CD8-positive, alpha-beta memory T cell (primary cell): ENCODE results near the gene BUD23. TPM values are rescaled to one million over a fixed set of nuclear protein-coding genes. Genes with fewer than 3 reads are reported as not detected.
"Not testable (repeated sequence)": the region's sequence is repeated elsewhere in the genome, so short reads cannot be mapped to it uniquely, and the experiment has no call there.

Experiments
- CTCF ChIA-PET: fragments of 350-600 bp; sonication (Branson Sonifier 250); formaldehyde crosslinking; loops from one replicate; lab custom pipeline; 2021; ENCODE audit warnings: antibody characterized with exemption; lab: Charles Lee
- POLR2A ChIA-PET: fragments of 350-600 bp; sonication (Branson Sonifier 250); formaldehyde crosslinking; loops from one replicate; lab custom pipeline; 2021; ENCODE audit warnings: antibody characterized with exemption; lab: Charles Lee
- DNase-seq, 5 donors: peaks; one replicate each; pipeline versions ENCODE4 v3.0.0 to v3.0.0-alpha.2; 2020 to 2022; ENCODE audit warnings: mixed read lengths in 1 of 5
- H3K27ac ChIP-seq: one replicate; pipeline ENCODE4 v1.7.0; 2013; ENCODE audit warnings: low read depth, mild to moderate bottlenecking, low read length, moderate library complexity
- H3K27me3 ChIP-seq: 2 replicates; pipeline ENCODE4 v1.7.0; 2013; ENCODE audit warnings: low read length, mild to moderate bottlenecking; ENCODE audit not compliant: insufficient read depth, poor library complexity, severe bottlenecking
- H3K36me3 ChIP-seq: 2 replicates; pipeline ENCODE4 v1.7.0; 2013; ENCODE audit warnings: mild to moderate bottlenecking, low read length, moderate library complexity; ENCODE audit not compliant: insufficient read depth
- H3K4me1 ChIP-seq: 2 replicates; pipeline ENCODE4 v1.7.0; 2013; ENCODE audit warnings: mild to moderate bottlenecking, low read length, moderate library complexity; ENCODE audit not compliant: insufficient read depth
- H3K4me3 ChIP-seq: 2 replicates; pipeline ENCODE4 v1.7.0; 2013; ENCODE audit warnings: mild to moderate bottlenecking, low read length
- H3K9me3 ChIP-seq: 2 replicates; pipeline ENCODE4 v1.7.0; 2013; ENCODE audit warnings: mild to moderate bottlenecking, low read length
- H3K27ac Mint-ChIP-seq, 8 donors: one replicate each; pipeline ENCODE4 v1.8.0; 2020 to 2021; ENCODE audit warnings: mixed read lengths in 8 of 8, mild to moderate bottlenecking in 6 of 8, inconsistent platforms in 3 of 8, moderate library complexity in 3 of 8
- H3K27me3 Mint-ChIP-seq, 2 donors: one replicate each; pipeline ENCODE4 v1.8.0; 2020 to 2021; ENCODE audit warnings: mixed read lengths in 2 of 2, mild to moderate bottlenecking in 1 of 2, moderate library complexity in 1 of 2
- H3K36me3 Mint-ChIP-seq, 3 donors: one replicate each; pipeline ENCODE4 v1.8.0; 2020 to 2021; ENCODE audit warnings: mixed read lengths in 3 of 3, inconsistent platforms in 1 of 3, mild to moderate bottlenecking in 1 of 3
- H3K4me1 Mint-ChIP-seq, 3 donors: one replicate each; pipeline ENCODE4 v1.8.0; 2020 to 2021; ENCODE audit warnings: mixed read lengths in 3 of 3, inconsistent platforms in 1 of 3, mild to moderate bottlenecking in 1 of 3
- H3K4me3 Mint-ChIP-seq, 7 donors: one replicate each; pipeline ENCODE4 v1.8.0; 2020 to 2021; ENCODE audit warnings: mixed read lengths in 7 of 7, mild to moderate bottlenecking in 6 of 7, moderate library complexity in 4 of 7, inconsistent platforms in 2 of 7
- H3K9me3 Mint-ChIP-seq, 5 donors: one replicate each; pipeline ENCODE4 v1.8.0; 2020 to 2022; ENCODE audit warnings: mixed read lengths in 5 of 5, mild to moderate bottlenecking in 3 of 5, moderate library complexity in 2 of 5, inconsistent platforms in 1 of 5
- polyA plus RNA-seq: library from polyadenylated mRNA; unstranded; fragments of 300-500 nt; fragmentation: Illumina TruSeq; gene quantifications from one replicate; pipeline ENCODE4 v1.2.3, GENCODE V29; 2021
- total RNA-seq, 2 experiments: library from RNA; stranded (reverse); gene quantifications; one replicate each; pipeline ENCODE4 v1.2.3, GENCODE V29; 2021

BUD23 gene
- total and polyA plus RNA-seq, 3 experiments from 2014 or later: 102 to 130 (median 113) TPM

GRCh38 chr7:73669858-73670385, 13.5 kb upstream of the BUD23 start:
- peaks cover 6 to 10% of the 10 kb centered on the region in 2 donors for H3K27me3 Mint-ChIP-seq
- no peaks in the 10 kb centered on the region for H3K36me3 ChIP-seq
- DNase-seq: no peak
- H3K9me3 ChIP-seq: no peaks in the 10 kb centered on the region
- H3K36me3 Mint-ChIP-seq: no peaks in the 10 kb centered on the region
- ChIA-PET POLR2A (interaction anchor here (1.0 kb wide), 1 partner anchor 48 kb away, joined by 4 read pairs; no protein-coding TSS in a partner anchor), CTCF (interaction anchor here (1.4 kb wide), 1 partner anchor 63 kb away, joined by 5 read pairs; no protein-coding TSS in a partner anchor)
- no peak overlapping the region for H3K27ac Mint-ChIP-seq
- H3K9me3 Mint-ChIP-seq: no peaks in the 10 kb centered on the region
- H3K4me3 Mint-ChIP-seq: peak overlapping the region in 2 of 7 donors; percentile 32 to 58
- peaks cover 6 to 12% (median 7%) of the 10 kb centered on the region in 3 donors for H3K4me1 Mint-ChIP-seq
- H3K27ac ChIP-seq: no peak overlapping the region
- no peaks in the 10 kb centered on the region for H3K27me3 ChIP-seq
- H3K4me3 ChIP-seq: no peak overlapping the region
- peaks cover 7% of the 10 kb centered on the region for H3K4me1 ChIP-seq

- Mint-ChIP-seq H3K4me1 (peaks cover 5 to 12% (median 6%) of the 10 kb centered on the region in 3 donors), H3K27ac (no peak overlapping the region), H3K9me3 (no peaks in the 10 kb centered on the region), H3K4me3 (no peak overlapping the region), H3K36me3 (no peaks in the 10 kb centered on the region), H3K27me3 (peaks cover under 1 to 4% of the 10 kb centered on the region in 2 donors)
- Histone ChIP-seq H3K9me3 (no peaks in the 10 kb centered on the region), H3K27ac (no peak overlapping the region), H3K4me1 (peaks cover 7% of the 10 kb centered on the region), H3K36me3 (no peaks in the 10 kb centered on the region), H3K27me3 (no peaks in the 10 kb centered on the region), H3K4me3 (no peak overlapping the region)
- CTCF ChIA-PET: interaction anchor here (1.4 kb wide), 1 partner anchor 64 kb away, joined by 5 read pairs; no protein-coding TSS in a partner anchor
- POLR2A ChIA-PET: no interaction called here
- DNase-seq: no peak
Measured at GRCh38 chr7:73671322-73671661, 12.1 kb upstream of the BUD23 start.

GRCh38 chr7:73671857-73672445, 11.4 kb upstream of the BUD23 start:
- no peak overlapping the region for H3K27ac Mint-ChIP-seq
- no peak for DNase-seq
- H3K9me3 ChIP-seq: no peaks in the 10 kb centered on the region
- peak overlapping the region in 2 of 7 donors; percentile 6 to 52 for H3K4me3 Mint-ChIP-seq
- no peaks in the 10 kb centered on the region for H3K27me3 ChIP-seq
- peaks cover 7% of the 10 kb centered on the region for H3K4me1 ChIP-seq
- CTCF ChIA-PET: no interaction called here
- POLR2A ChIA-PET: no interaction called here
- no peak overlapping the region for H3K27ac ChIP-seq
- no peaks in the 10 kb centered on the region for H3K9me3 Mint-ChIP-seq
- peaks cover 5 to 12% (median 6%) of the 10 kb centered on the region in 3 donors for H3K4me1 Mint-ChIP-seq
- H3K36me3 ChIP-seq: no peaks in the 10 kb centered on the region
- no peak overlapping the region for H3K4me3 ChIP-seq
- no peaks in the 10 kb centered on the region for H3K36me3 Mint-ChIP-seq
- peaks cover 0 to 4% of the 10 kb centered on the region in 2 donors for H3K27me3 Mint-ChIP-seq

- H3K9me3 Mint-ChIP-seq: no peaks in the 10 kb centered on the region
- Histone ChIP-seq H3K4me1 (no peaks in the 10 kb centered on the region), H3K4me3 (no peak overlapping the region), H3K36me3 (peaks cover 6% of the 10 kb centered on the region), H3K27me3 (no peaks in the 10 kb centered on the region), H3K9me3 (no peaks in the 10 kb centered on the region), H3K27ac (no peak overlapping the region)
- no peak overlapping the region for H3K4me3 Mint-ChIP-seq
- peaks cover 0 to 4% (median 0%) of the 10 kb centered on the region in 3 donors for H3K4me1 Mint-ChIP-seq
- no peak for DNase-seq
- H3K27ac Mint-ChIP-seq: peak overlapping the region in 2 of 8 donors; percentile 47 to 69
- H3K27me3 Mint-ChIP-seq: no peaks in the 10 kb centered on the region
- CTCF ChIA-PET: interaction anchor here (1.0 to 1.2 kb wide), 2 partner anchors 28 to 87 kb away, joined by 3 to 4 read pairs; no protein-coding TSS in a partner anchor
- peaks cover 0 to 19% (median 0%) of the 10 kb centered on the region in 3 donors for H3K36me3 Mint-ChIP-seq
- POLR2A ChIA-PET: interaction anchor here (0.6 kb wide), 1 partner anchor 1927 kb away, joined by 6 read pairs; no protein-coding TSS in a partner anchor
Measured at GRCh38 chr7:73674468-73675124, 8.8 kb upstream of the BUD23 start.

- H3K27me3 ChIP-seq, DNase-seq, POLR2A ChIA-PET, H3K27ac ChIP-seq, H3K4me3 ChIP-seq, H3K4me1 ChIP-seq, H3K36me3 ChIP-seq, CTCF ChIA-PET, H3K9me3 ChIP-seq, H3K9me3 Mint-ChIP-seq, H3K27me3 Mint-ChIP-seq, H3K27ac Mint-ChIP-seq: not testable (repeated sequence)
- Mint-ChIP-seq H3K4me1 (peaks cover 5 to 13% (median 5%) of the 10 kb centered on the region in 3 donors), H3K36me3 (peaks cover 0 to 26% (median 2%) of the 10 kb centered on the region in 3 donors), H3K4me3 (peak overlapping the region in 1 of 7 donors; percentile 18)
Measured at GRCh38 chr7:73676062-73676461, 7.3 kb upstream of the BUD23 start.

- Histone ChIP-seq H3K4me1 (peaks cover 20% of the 10 kb centered on the region), H3K27ac (no peak overlapping the region), H3K27me3 (no peaks in the 10 kb centered on the region), H3K9me3 (no peaks in the 10 kb centered on the region), H3K4me3 (no peak overlapping the region), H3K36me3 (peaks cover 7% of the 10 kb centered on the region)
- Mint-ChIP-seq H3K4me1 (peaks cover 18 to 37% (median 21%) of the 10 kb centered on the region in 3 donors), H3K9me3 (no peaks in the 10 kb centered on the region), H3K4me3 (peak overlapping the region in 1 of 7 donors; percentile 50), H3K36me3 (peaks cover 0 to 36% (median 3%) of the 10 kb centered on the region in 3 donors), H3K27me3 (no peaks in the 10 kb centered on the region), H3K27ac (no peak overlapping the region)
- no peak for DNase-seq
- ChIA-PET POLR2A (no interaction called here), CTCF (interaction anchor here (1.3 to 1.7 kb wide), 2 partner anchors 11 to 56 kb away, joined by 3 to 8 read pairs; partner anchors contain the start of gene VPS37D)
Measured at GRCh38 chr7:73678862-73679261, 4.5 kb upstream of the BUD23 start.

GRCh38 chr7:73679709-73680108, 3.7 kb upstream of the BUD23 start:
- H3K27me3 Mint-ChIP-seq: no peaks in the 10 kb centered on the region
- H3K27ac Mint-ChIP-seq: peak overlapping the region in 1 of 8 donors; percentile 94
- Histone ChIP-seq H3K27ac (no peak overlapping the region), H3K27me3 (no peaks in the 10 kb centered on the region), H3K36me3 (peaks cover 7% of the 10 kb centered on the region), H3K4me3 (no peak overlapping the region), H3K4me1 (peaks cover 24% of the 10 kb centered on the region), H3K9me3 (no peaks in the 10 kb centered on the region)
- ChIA-PET POLR2A (no interaction called here), CTCF (no interaction called here)
- no peak for DNase-seq
- H3K4me3 Mint-ChIP-seq: peak overlapping the region in 1 of 7 donors; percentile 50
- H3K36me3 Mint-ChIP-seq: peaks cover 0 to 37% (median 3%) of the 10 kb centered on the region in 3 donors
- peaks cover 20 to 41% (median 24%) of the 10 kb centered on the region in 3 donors for H3K4me1 Mint-ChIP-seq
- H3K9me3 Mint-ChIP-seq: no peaks in the 10 kb centered on the region

- H3K9me3 ChIP-seq: no peaks in the 10 kb centered on the region
- H3K4me3 Mint-ChIP-seq: peak overlapping the region in 5 of 7 donors; percentile 9 to 97 (median 95)
- H3K36me3 ChIP-seq: peaks cover 7% of the 10 kb centered on the region
- no peaks in the 10 kb centered on the region for H3K9me3 Mint-ChIP-seq
- H3K4me1 ChIP-seq: peaks cover 24% of the 10 kb centered on the region
- H3K27me3 Mint-ChIP-seq: no peaks in the 10 kb centered on the region
- H3K27ac Mint-ChIP-seq: peak overlapping the region in 3 of 8 donors; percentile 37 to 94 (median 79)
- peaks cover 21 to 48% (median 24%) of the 10 kb centered on the region in 3 donors for H3K4me1 Mint-ChIP-seq
- POLR2A ChIA-PET: no interaction called here
- H3K4me3 ChIP-seq: no peak overlapping the region
- peaks cover 0 to 37% (median 3%) of the 10 kb centered on the region in 3 donors for H3K36me3 Mint-ChIP-seq
- no peak for DNase-seq
- no peaks in the 10 kb centered on the region for H3K27me3 ChIP-seq
- no peak overlapping the region for H3K27ac ChIP-seq
- CTCF ChIA-PET: no interaction called here
Measured at GRCh38 chr7:73680501-73680900, 2.9 kb upstream of the BUD23 start.
